Measurements from ENCODE around the gene ADAM19.

Gene ADAM19

GRCh38 chr5:157562111-157562581 lies 13.4 kb downstream of the ADAM19 start:
- DNase-seq (ENCODE audit: low read depth): no peak

- DNase-seq (ENCODE audit: low read depth): no peak
Observed at GRCh38 chr5:157561110-157561509, 14.5 kb downstream of the ADAM19 start.

- DNase-seq (ENCODE audit: low read depth): no peak
Observed at GRCh38 chr5:157559301-157559700, 16.3 kb downstream of the ADAM19 start.

- DNase-seq (ENCODE audit: low read depth): no peak
Observed at GRCh38 chr5:157558681-157559080, 16.9 kb downstream of the ADAM19 start.

- no peak for DNase-seq (ENCODE audit: low read depth)
Observed at GRCh38 chr5:157558041-157558595, 17.5 kb downstream of the ADAM19 start.

GRCh38 chr5:157556615-157557418 lies 18.8 kb downstream of the ADAM19 start:
- no peak for DNase-seq (ENCODE audit: low read depth)

- DNase-seq (ENCODE audit: low read depth): no peak
Observed at GRCh38 chr5:157555037-157555640, 20.4 kb downstream of the ADAM19 start.

- no peak for DNase-seq (ENCODE audit: low read depth)
Observed at GRCh38 chr5:157554179-157555036, 21.2 kb downstream of the ADAM19 start.

GRCh38 chr5:157552650-157553049 lies 22.9 kb downstream of the ADAM19 start:
- DNase-seq (ENCODE audit: low read depth): no peak

GRCh38 chr5:157550663-157551062 lies 24.9 kb downstream of the ADAM19 start:
- DNase-seq (ENCODE audit: low read depth): no peak

- DNase-seq (ENCODE audit: low read depth): no peak
Observed at GRCh38 chr5:157549954-157550549, 25.5 kb downstream of the ADAM19 start.

GRCh38 chr5:157549283-157549629 lies 26.3 kb downstream of the ADAM19 start:
- DNase-seq (ENCODE audit: low read depth): no peak

GRCh38 chr5:157548513-157549282 lies 26.9 kb downstream of the ADAM19 start:
- DNase-seq (ENCODE audit: low read depth): no peak

GRCh38 chr5:157547941-157548512 lies 27.5 kb downstream of the ADAM19 start:
- DNase-seq (ENCODE audit: low read depth): no peak

GRCh38 chr5:157546456-157547100 lies 29.0 kb downstream of the ADAM19 start:
- no peak for DNase-seq (ENCODE audit: low read depth)

GRCh38 chr5:157545610-157546310 lies 29.8 kb downstream of the ADAM19 start:
- DNase-seq (ENCODE audit: low read depth): no peak

GRCh38 chr5:157544623-157544989 lies 31.0 kb downstream of the ADAM19 start:
- DNase-seq (ENCODE audit: low read depth): no peak

- no peak for DNase-seq (ENCODE audit: low read depth)
Observed at GRCh38 chr5:157543825-157544622, 31.6 kb downstream of the ADAM19 start.

All from stimulated activated CD8-positive, alpha-beta memory T cell treated with anti-CD3 and anti-CD28 coated beads, Interleukin-15, amount 100 ng/mL, for 1 hour (primary cell).